B cell (primary cell): ENCODE results near the gene CAPN15. TPM values are rescaled to one million over a fixed set of nuclear protein-coding genes. Genes with fewer than 3 reads are reported as not detected.

Experiments
- ATAC-seq: fragments of 200-7000 bp; cut with Tn5 transposase; one replicate; pipeline ENCODE4 v1.10.0; 2021; ENCODE audit warnings: low read depth, mild to moderate bottlenecking, moderate number of reproducible peaks, moderate library complexity
- CTCF ChIA-PET: fragments of 350-600 bp; sonication (Branson Sonifier 250); formaldehyde crosslinking; loops from one replicate; lab custom pipeline; 2021; ENCODE audit warnings: antibody characterized with exemption, inconsistent platforms; lab: Charles Lee
- POLR2A ChIA-PET: fragments of 350-600 bp; sonication (Branson Sonifier 250); formaldehyde crosslinking; loops from one replicate; lab custom pipeline; 2021; ENCODE audit warnings: antibody characterized with exemption; lab: Charles Lee
- DNase-seq: peaks from one replicate; pipeline ENCODE4 v3.0.0; 2013
- H2AFZ ChIP-seq: 2 replicates; pipeline ENCODE4 v1.6.1; 2012; ENCODE audit warnings: mild to moderate bottlenecking, low read depth, low read length; ENCODE audit not compliant: insufficient read depth, poor library complexity, severe bottlenecking
- H3K27ac ChIP-seq, 2 donors: 1 replicate in 1 of 2; 2 replicates in 1 of 2; pipeline ENCODE4 v1.5.1; 2012 to 2013; ENCODE audit warnings: low read length in 2 of 2, mild to moderate bottlenecking in 2 of 2, moderate library complexity in 1 of 2
- H3K27me3 ChIP-seq, 4 experiments: fragments of 200-600 bp in 1 of 4; sonication (generic) in 1 of 4; replicated peaks in 1 of 4; 1 replicate in 2 of 4; 2 replicates in 2 of 4; pipeline versions ENCODE4 v1.6.1 to v1.7.0; 2013 to 2016; ENCODE audit warnings: low read length in 3 of 4, mild to moderate bottlenecking in 2 of 4, mixed read lengths in 1 of 4, moderate library complexity in 1 of 4; ENCODE audit not compliant: insufficient read depth in 4 of 4, control insufficient read depth in 3 of 4; ENCODE audit errors: control extremely low read depth in 1 of 4
- H3K36me3 ChIP-seq, 2 experiments: replicated peaks in 1 of 2; 1 replicate in 1 of 2; 2 replicates in 1 of 2; pipeline versions ENCODE4 v1.6.1 to v1.7.1; 2013; ENCODE audit warnings: low read length in 1 of 2; ENCODE audit not compliant: insufficient read depth in 2 of 2, control insufficient read depth in 1 of 2; ENCODE audit errors: control extremely low read depth in 1 of 2, extremely low read depth in 1 of 2
- H3K4me1 ChIP-seq, 2 donors: fragments of 200-600 bp in 1 of 2; sonication (generic) in 1 of 2; 1 replicate in 1 of 2; 2 replicates in 1 of 2; pipeline versions ENCODE4 v1.5.1 to v1.6.1; 2013 to 2017; ENCODE audit warnings: low read length in 2 of 2; ENCODE audit not compliant: control insufficient read depth in 2 of 2, insufficient read depth in 2 of 2
- H3K4me2 ChIP-seq: replicated peaks from 2 replicates; pipeline ENCODE3; 2012; ENCODE audit warnings: mild to moderate bottlenecking, low read depth, low read length; ENCODE audit not compliant: poor library complexity, severe bottlenecking
- H3K4me3 ChIP-seq, 5 experiments: fragments of 200-600 bp in 1 of 5; sonication (generic) in 1 of 5; 1 replicate in 3 of 5; 2 replicates in 2 of 5; pipeline versions ENCODE4 v1.5.1 to v1.7.0; 2011 to 2016; ENCODE audit warnings: low read length in 4 of 5, mild to moderate bottlenecking in 4 of 5, low read depth in 2 of 5, control low read depth in 1 of 5, moderate library complexity in 1 of 5; ENCODE audit not compliant: insufficient read depth in 1 of 5; ENCODE audit errors: control extremely low read depth in 1 of 5, extremely low read depth in 1 of 5
- H3K79me2 ChIP-seq: fragments of 200-600 bp; sonication (generic); one replicate; pipeline ENCODE4 v1.6.0; 2016; ENCODE audit warnings: low read length; ENCODE audit not compliant: control insufficient read depth, insufficient read depth
- H3K9ac ChIP-seq: fragments of 200-600 bp; sonication (generic); 2 replicates; pipeline ENCODE4 v1.6.1; 2017; ENCODE audit warnings: mild to moderate bottlenecking, low read length, moderate library complexity
- H3K9me3 ChIP-seq, 3 donors: one replicate each; pipeline versions ENCODE4 v1.6.1 to v1.7.1; 2013; ENCODE audit warnings: low read length in 2 of 3; ENCODE audit not compliant: control insufficient read depth in 2 of 3, insufficient read depth in 1 of 3; ENCODE audit errors: control extremely low read depth in 1 of 3
- H4K20me1 ChIP-seq: 2 replicates; pipeline ENCODE4 v1.6.0; 2012; ENCODE audit warnings: mild to moderate bottlenecking, low read length; ENCODE audit not compliant: insufficient read depth, control insufficient read depth, poor library complexity, severe bottlenecking
- H3K27ac Mint-ChIP-seq: one replicate; pipeline ENCODE4 v1.8.0; 2021; ENCODE audit warnings: mixed read lengths
- H3K27me3 Mint-ChIP-seq: one replicate; pipeline ENCODE4 v1.8.0; 2021; ENCODE audit warnings: mixed read lengths
- H3K4me1 Mint-ChIP-seq: one replicate; pipeline ENCODE4 v1.8.0; 2021; ENCODE audit warnings: mixed read lengths
- H3K4me3 Mint-ChIP-seq: one replicate; pipeline ENCODE4 v1.8.0; 2021; ENCODE audit warnings: mixed read lengths
- H3K9me3 Mint-ChIP-seq: one replicate; pipeline ENCODE4 v1.8.0; 2022; ENCODE audit warnings: mixed read lengths; ENCODE audit not compliant: insufficient read depth
- EZH2 ChIP-seq: IDR thresholded peaks from 2 replicates; pipeline ENCODE4 v1.6.1; 2012; ENCODE audit warnings: borderline replicate concordance, low read depth, mild to moderate bottlenecking, moderate library complexity, low read length; ENCODE audit not compliant: insufficient read depth, poor library complexity, severe bottlenecking
- WGBS: methylation state at CpG from one replicate; pipeline ENCODE4 v1.1.5; 2013; ENCODE audit warnings: missing lambda C conversion rate; ENCODE audit not compliant: insufficient coverage; 5-methylcytosine and 5-hydroxymethylcytosine counted together
- intact Hi-C: fragments of 100-400 bp; cut with micrococcal nuclease; formaldehyde crosslinking; loops from one replicate; pipeline ENCODE4 v1.10.0; 2022
- polyA plus RNA-seq: library from polyadenylated mRNA; depleted of rRNA; stranded (reverse); fragments of >200 nt; gene quantifications from 2 replicates; pipeline ENCODE4 v1.2.3, GENCODE V29; 2012
- total RNA-seq, 2 donors: library from RNA; stranded (reverse); fragments of 120-200 nt in 1 of 2; gene quantifications; 1 replicate in 1 of 2; 2 replicates in 1 of 2; pipeline versions ENCODE4 v1.2.3 to v1.2.4, GENCODE V29; 2013 to 2022
- TF ChIP-seq, protein P1 (sequence below): fragments of 200-600 bp; IDR thresholded peaks from one replicate; pipeline ENCODE4 v1.8.0; 2022; ENCODE audit warnings: antibody characterized with exemption, mild to moderate bottlenecking

The CAPN15 gene
- total and polyA plus RNA-seq, 2 donors (not counting 1 experiment from before 2014, with no cell fraction given): 67.2 to 77.2 TPM

DNA sequence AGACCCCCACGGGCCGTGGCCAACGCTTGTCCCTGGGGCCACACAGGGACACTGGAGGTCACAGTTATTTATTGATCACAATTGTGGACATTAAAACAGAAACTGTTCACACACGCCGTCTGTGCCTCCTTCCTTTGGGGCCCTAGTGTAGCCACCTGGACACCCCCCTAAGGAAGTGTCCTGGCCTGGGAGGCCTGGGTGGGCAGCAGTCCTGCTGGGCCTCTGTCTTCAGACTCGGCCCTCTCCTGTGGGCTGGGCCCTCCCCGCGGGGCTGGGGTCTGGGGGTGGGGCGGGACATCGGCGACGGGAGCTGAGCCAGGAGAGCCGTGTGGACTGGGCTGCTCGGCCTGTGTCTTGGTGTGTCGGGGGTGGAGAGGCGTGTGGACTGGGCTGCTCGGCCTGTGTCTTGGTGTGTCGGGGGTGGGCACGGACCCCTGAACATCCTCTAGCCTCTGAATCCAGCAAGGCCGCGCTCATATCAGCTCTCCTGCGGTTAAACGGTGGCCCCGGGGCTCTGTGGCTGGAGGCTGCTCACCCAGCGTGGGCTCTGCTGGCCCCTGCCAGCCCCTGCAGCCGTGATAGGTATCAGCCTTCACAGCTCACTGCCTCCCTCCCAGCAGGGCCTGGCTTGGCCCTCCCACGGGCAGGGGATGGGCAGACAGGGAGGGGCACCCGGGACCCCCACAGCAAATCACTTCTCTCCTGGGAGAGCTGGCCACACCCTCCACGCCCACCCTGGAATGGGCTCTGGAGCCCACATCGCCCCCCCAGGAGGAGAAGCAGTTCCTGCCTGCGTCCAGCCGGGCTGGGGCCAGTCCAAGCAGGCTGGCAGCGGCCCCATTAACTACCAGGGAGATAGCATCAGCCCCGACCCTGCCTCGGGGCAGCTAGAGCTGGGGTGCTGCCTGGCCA, 38.2 kb downstream of the CAPN15 start:
- 85% methylated on average over 35 of the region's 35 CpGs for WGBS
- ATAC-seq: no peak
- H3K9ac ChIP-seq: no peak overlapping the region

More for the DNA sequence above, 38.2 kb downstream of the CAPN15 start:
- no peak for DNase-seq
- Histone ChIP-seq H3K4me2 (peak overlapping the region; percentile 80), H3K4me3 (no peak overlapping the region), H4K20me1 (no peaks in the 10 kb centered on the region), H3K79me2 (peaks cover 25% of the 10 kb centered on the region), H3K9me3 (no peaks in the 10 kb centered on the region), H3K27me3 (peaks cover 0 to 13% (median 4%) of the 10 kb centered on the region in 4 experiments), H3K4me1 (peaks cover 29 to 43% of the 10 kb centered on the region in 2 donors), H3K27ac (no peak overlapping the region), H2AFZ (peak overlapping the region; percentile 84), H3K36me3 (no peaks in the 10 kb centered on the region)
- CTCF ChIA-PET: no interaction called here
- Mint-ChIP-seq H3K9me3 (no peaks in the 10 kb centered on the region), H3K4me3 (no peak overlapping the region), H3K27me3 (peaks cover 6% of the 10 kb centered on the region), H3K27ac (no peak overlapping the region), H3K4me1 (peaks cover 24% of the 10 kb centered on the region)
- TF ChIP-seq, protein P1, sequence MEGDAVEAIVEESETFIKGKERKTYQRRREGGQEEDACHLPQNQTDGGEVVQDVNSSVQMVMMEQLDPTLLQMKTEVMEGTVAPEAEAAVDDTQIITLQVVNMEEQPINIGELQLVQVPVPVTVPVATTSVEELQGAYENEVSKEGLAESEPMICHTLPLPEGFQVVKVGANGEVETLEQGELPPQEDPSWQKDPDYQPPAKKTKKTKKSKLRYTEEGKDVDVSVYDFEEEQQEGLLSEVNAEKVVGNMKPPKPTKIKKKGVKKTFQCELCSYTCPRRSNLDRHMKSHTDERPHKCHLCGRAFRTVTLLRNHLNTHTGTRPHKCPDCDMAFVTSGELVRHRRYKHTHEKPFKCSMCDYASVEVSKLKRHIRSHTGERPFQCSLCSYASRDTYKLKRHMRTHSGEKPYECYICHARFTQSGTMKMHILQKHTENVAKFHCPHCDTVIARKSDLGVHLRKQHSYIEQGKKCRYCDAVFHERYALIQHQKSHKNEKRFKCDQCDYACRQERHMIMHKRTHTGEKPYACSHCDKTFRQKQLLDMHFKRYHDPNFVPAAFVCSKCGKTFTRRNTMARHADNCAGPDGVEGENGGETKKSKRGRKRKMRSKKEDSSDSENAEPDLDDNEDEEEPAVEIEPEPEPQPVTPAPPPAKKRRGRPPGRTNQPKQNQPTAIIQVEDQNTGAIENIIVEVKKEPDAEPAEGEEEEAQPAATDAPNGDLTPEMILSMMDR: no peak
- no peak for TF ChIP-seq EZH2
- POLR2A ChIA-PET: interaction anchor here (3.0 kb wide), 1 partner anchor 38 kb away, joined by 8 read pairs; the partner anchor contains the start of gene CAPN15
- intact Hi-C loops: no loop called here
